ENCODE data around the gene LRRN2. TPM values are rescaled to one million over a fixed set of nuclear protein-coding genes. Genes with fewer than 3 reads are reported as not detected.
"Not testable (repeated sequence)": the region's sequence is repeated elsewhere in the genome, so short reads cannot be mapped to it uniquely, and the experiment has no call there.

The LRRN2 gene
- total RNA-seq, 1 experiment from 2014 or later, result 5.3 TPM

DNA sequence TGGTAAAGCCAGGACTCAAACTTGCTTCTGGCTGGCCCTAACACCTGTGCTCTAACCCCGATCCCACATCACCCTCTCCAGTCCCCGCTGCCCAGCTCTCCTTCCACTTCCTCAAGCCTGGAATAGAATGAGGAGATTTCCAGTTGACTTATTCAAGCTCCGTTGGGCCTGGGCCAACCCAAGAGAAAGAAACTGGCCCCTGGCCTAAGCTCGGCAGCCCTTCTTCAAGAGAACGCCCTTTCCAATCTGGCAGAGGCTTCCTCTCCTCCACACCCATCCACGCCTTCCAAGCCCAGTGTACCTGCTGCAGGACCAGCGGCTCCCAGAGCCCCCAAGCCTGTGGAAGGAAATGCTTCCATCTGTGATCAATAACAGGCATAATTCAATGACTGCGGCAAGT is 51.9 kb downstream of the LRRN2 start (continued):
- no peak for TF ChIP-seq STAT6 (CRISPR knock-in tag; conservative IDR thresholded peaks at IDR 0.05; ENCODE audit: low read depth)
- TF ChIP-seq, protein P1, sequence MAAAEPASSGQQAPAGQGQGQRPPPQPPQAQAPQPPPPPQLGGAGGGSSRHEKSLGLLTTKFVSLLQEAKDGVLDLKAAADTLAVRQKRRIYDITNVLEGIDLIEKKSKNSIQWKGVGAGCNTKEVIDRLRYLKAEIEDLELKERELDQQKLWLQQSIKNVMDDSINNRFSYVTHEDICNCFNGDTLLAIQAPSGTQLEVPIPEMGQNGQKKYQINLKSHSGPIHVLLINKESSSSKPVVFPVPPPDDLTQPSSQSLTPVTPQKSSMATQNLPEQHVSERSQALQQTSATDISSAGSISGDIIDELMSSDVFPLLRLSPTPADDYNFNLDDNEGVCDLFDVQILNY (CRISPR knock-in tag; IDR thresholded peaks at IDR 0.05), result no peak
- TF ChIP-seq, protein P2, sequence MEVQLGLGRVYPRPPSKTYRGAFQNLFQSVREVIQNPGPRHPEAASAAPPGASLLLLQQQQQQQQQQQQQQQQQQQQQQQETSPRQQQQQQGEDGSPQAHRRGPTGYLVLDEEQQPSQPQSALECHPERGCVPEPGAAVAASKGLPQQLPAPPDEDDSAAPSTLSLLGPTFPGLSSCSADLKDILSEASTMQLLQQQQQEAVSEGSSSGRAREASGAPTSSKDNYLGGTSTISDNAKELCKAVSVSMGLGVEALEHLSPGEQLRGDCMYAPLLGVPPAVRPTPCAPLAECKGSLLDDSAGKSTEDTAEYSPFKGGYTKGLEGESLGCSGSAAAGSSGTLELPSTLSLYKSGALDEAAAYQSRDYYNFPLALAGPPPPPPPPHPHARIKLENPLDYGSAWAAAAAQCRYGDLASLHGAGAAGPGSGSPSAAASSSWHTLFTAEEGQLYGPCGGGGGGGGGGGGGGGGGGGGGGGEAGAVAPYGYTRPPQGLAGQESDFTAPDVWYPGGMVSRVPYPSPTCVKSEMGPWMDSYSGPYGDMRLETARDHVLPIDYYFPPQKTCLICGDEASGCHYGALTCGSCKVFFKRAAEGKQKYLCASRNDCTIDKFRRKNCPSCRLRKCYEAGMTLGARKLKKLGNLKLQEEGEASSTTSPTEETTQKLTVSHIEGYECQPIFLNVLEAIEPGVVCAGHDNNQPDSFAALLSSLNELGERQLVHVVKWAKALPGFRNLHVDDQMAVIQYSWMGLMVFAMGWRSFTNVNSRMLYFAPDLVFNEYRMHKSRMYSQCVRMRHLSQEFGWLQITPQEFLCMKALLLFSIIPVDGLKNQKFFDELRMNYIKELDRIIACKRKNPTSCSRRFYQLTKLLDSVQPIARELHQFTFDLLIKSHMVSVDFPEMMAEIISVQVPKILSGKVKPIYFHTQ (CRISPR knock-in tag; IDR thresholded peaks at IDR 0.05), result no peak

- TF ChIP-seq PRDM15 (CRISPR knock-in tag; IDR thresholded peaks at IDR 0.05), result no peak
- TF ChIP-seq ZNF121 (CRISPR knock-in tag; IDR thresholded peaks at IDR 0.05), result no peak
- no peak for TF ChIP-seq ZNF232 (CRISPR knock-in tag; IDR thresholded peaks at IDR 0.05)
- TF ChIP-seq SP1 (CRISPR knock-in tag; conservative IDR thresholded peaks at IDR 0.05), result no peak
- TF ChIP-seq GABPB1 (CRISPR knock-in tag; IDR thresholded peaks at IDR 0.05), result no peak
- ATAC-seq, result no peak
Observed at GRCh38 chr1:204630132-204630905, 55.2 kb downstream of the LRRN2 start.

DNA sequence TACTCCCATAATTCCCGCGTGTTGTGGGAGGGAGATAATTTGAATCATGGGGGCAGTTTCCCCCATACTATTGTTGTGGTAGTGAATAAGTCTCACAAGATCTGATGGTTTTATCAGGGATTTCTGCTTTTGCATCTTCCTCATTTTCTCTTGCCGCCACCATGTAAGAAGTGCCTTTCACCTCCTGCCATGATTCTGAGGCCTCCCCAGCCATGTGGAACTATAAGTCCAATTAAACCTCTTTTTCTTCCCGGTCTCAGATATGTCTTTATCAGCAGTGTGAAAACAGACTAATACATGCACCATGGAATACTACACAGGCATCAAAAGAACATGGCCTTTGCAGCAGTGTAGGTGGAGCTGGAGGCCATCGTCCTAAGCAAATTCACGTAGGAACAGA is 56.1 kb downstream of the LRRN2 start:
- H3K4me3 Mint-ChIP-seq; ATAC-seq; DNase-seq (ENCODE audit: low spot score); H3K27ac Mint-ChIP-seq; H3K27me3 Mint-ChIP-seq (ENCODE audit: low read depth); POLR2A ChIA-PET; H3K36me3 Mint-ChIP-seq: not testable (repeated sequence)
- H3K9me3 Mint-ChIP-seq, result peaks cover 10% of the 10 kb centered on the region
- CTCF ChIA-PET, result interaction anchor here (1.8 kb wide), 1 partner anchor 177 kb away, joined by 11 read pairs; no protein-coding TSS in a partner anchor
- H3K4me1 Mint-ChIP-seq, result peaks cover 20% of the 10 kb centered on the region

More at GRCh38 chr1:204630132-204630905, 55.2 kb downstream of the LRRN2 start:
- DNase-seq (ENCODE audit: low spot score), result no peak
- no peaks in the 10 kb centered on the region; the same call in 1 of the 2 replicates for H3K27me3 Mint-ChIP-seq (ENCODE audit: low read depth)
- H3K9me3 Mint-ChIP-seq, result peaks cover 13% of the 10 kb centered on the region
- no peak overlapping the region for H3K4me3 Mint-ChIP-seq
- peaks cover 14% of the 10 kb centered on the region for H3K4me1 Mint-ChIP-seq
- H3K36me3 Mint-ChIP-seq, result peaks cover 6% of the 10 kb centered on the region
- CTCF ChIA-PET, result interaction anchor here (1.6 kb wide), 1 partner anchor 133 kb away, joined by 7 read pairs; no protein-coding TSS in a partner anchor
- no peak overlapping the region for H3K27ac Mint-ChIP-seq
- POLR2A ChIA-PET, result no interaction called here

Data from WTC11 (cell line).